H9 (cell line): Measurements from ENCODE around the gene NAXD. TPM values are rescaled to one million over a fixed set of nuclear protein-coding genes. Genes with fewer than 3 reads are reported as not detected.
A peak's percentile ranks its signal among the peaks of the same experiment; 100 is the strongest.

Source experiments
- DNase-seq: peaks from one replicate; pipeline ENCODE4 v3.0.0-alpha.2; 2017
- H2AFZ ChIP-seq: one replicate; pipeline ENCODE4 v1.6.1; 2013; ENCODE audit warnings: mild to moderate bottlenecking, low read length, control low read depth, moderate library complexity
- H2AK5ac ChIP-seq: 2 replicates; pipeline ENCODE4 v1.6.1; 2013; ENCODE audit warnings: low read length, control low read depth, mixed read lengths; ENCODE audit not compliant: insufficient read length
- H2BK120ac ChIP-seq: one replicate; pipeline ENCODE4 v1.6.1; 2013; ENCODE audit warnings: low read depth, mild to moderate bottlenecking, low read length, control low read depth, inconsistent platforms; ENCODE audit not compliant: poor library complexity, severe bottlenecking
- H2BK12ac ChIP-seq: 2 replicates; pipeline ENCODE4 v1.6.1; 2013; ENCODE audit warnings: low read length, control low read depth, mixed read lengths, low read depth; ENCODE audit not compliant: insufficient read length
- H2BK15ac ChIP-seq: 2 replicates; pipeline ENCODE4 v1.6.1; 2013; ENCODE audit warnings: low read depth, low read length, control low read depth
- H2BK20ac ChIP-seq: one replicate; pipeline ENCODE4 v1.6.1; 2013; ENCODE audit warnings: low read depth, mild to moderate bottlenecking, low read length, control low read depth, inconsistent platforms; ENCODE audit not compliant: poor library complexity, severe bottlenecking
- H2BK5ac ChIP-seq: 2 replicates; pipeline ENCODE4 v1.6.1; 2013; ENCODE audit warnings: low read length, control low read depth, mixed read lengths; ENCODE audit not compliant: insufficient read length
- H3K14ac ChIP-seq: 2 replicates; pipeline ENCODE4 v1.6.1; 2013; ENCODE audit warnings: low read length, control low read depth; ENCODE audit not compliant: insufficient read depth
- H3K18ac ChIP-seq: 2 replicates; pipeline ENCODE4 v1.6.1; 2013; ENCODE audit warnings: low read depth, mild to moderate bottlenecking, mixed read lengths, low read length, control low read depth; ENCODE audit not compliant: insufficient read length
- H3K23ac ChIP-seq: 2 replicates; pipeline ENCODE4 v1.6.1; 2013; ENCODE audit warnings: low read length, control low read depth, mixed read lengths, low read depth; ENCODE audit not compliant: insufficient read length
- H3K23me2 ChIP-seq: 2 replicates; pipeline ENCODE4 v1.6.1; 2013; ENCODE audit warnings: low read depth, mild to moderate bottlenecking, mixed read lengths, low read length, control low read depth; ENCODE audit not compliant: insufficient read length, poor library complexity, severe bottlenecking
- H3K27ac ChIP-seq: 2 replicates; pipeline ENCODE4 v1.5.1; 2013; ENCODE audit warnings: low read length, control low read depth, mixed read lengths, low read depth; ENCODE audit not compliant: insufficient read length
- H3K27me3 ChIP-seq: 2 replicates; pipeline ENCODE4 v1.6.1; 2013; ENCODE audit warnings: low read length, control low read depth, inconsistent platforms; ENCODE audit not compliant: insufficient read depth
- H3K4ac ChIP-seq: 2 replicates; pipeline ENCODE4 v1.6.1; 2013; ENCODE audit warnings: low read depth, mild to moderate bottlenecking, control low read depth, inconsistent platforms, low read length, moderate library complexity
- H3K4me1 ChIP-seq: 2 replicates; pipeline ENCODE4 v1.6.1; 2013; ENCODE audit warnings: low read length, control low read depth, inconsistent platforms; ENCODE audit not compliant: insufficient read depth
- H3K4me2 ChIP-seq: 2 replicates; pipeline ENCODE4 v1.6.1; 2013; ENCODE audit warnings: low read length, control low read depth, mixed read lengths; ENCODE audit not compliant: insufficient read length, insufficient read depth
- H3K56ac ChIP-seq: 2 replicates; pipeline ENCODE4 v1.6.1; 2013; ENCODE audit warnings: low read depth, mild to moderate bottlenecking, mixed read lengths, low read length, control low read depth; ENCODE audit not compliant: insufficient read length
- H3K79me1 ChIP-seq: 2 replicates; pipeline ENCODE4 v1.6.1; 2013; ENCODE audit warnings: low read depth, mild to moderate bottlenecking, moderate library complexity, low read length, control low read depth, inconsistent platforms; ENCODE audit not compliant: insufficient read depth, poor library complexity, severe bottlenecking
- H3K79me2 ChIP-seq: 2 replicates; pipeline ENCODE4 v1.6.1; 2013; ENCODE audit warnings: low read length, control low read depth, inconsistent platforms; ENCODE audit not compliant: insufficient read depth
- H3K9ac ChIP-seq: 2 replicates; pipeline ENCODE4 v1.6.1; 2013; ENCODE audit warnings: low read length, control low read depth, mixed read lengths; ENCODE audit not compliant: insufficient read length; ENCODE audit errors: extremely low read depth
- H3K9me3 ChIP-seq: one replicate; pipeline ENCODE4 v1.6.1; 2013; ENCODE audit warnings: low read depth, low read length, inconsistent platforms; ENCODE audit not compliant: control insufficient read depth
- H3T11ph ChIP-seq: one replicate; pipeline ENCODE4 v1.6.1; 2013; ENCODE audit warnings: mild to moderate bottlenecking, low read length, control low read depth, inconsistent platforms
- H4K20me1 ChIP-seq: one replicate; pipeline ENCODE4 v1.6.1; 2013; ENCODE audit not compliant: control insufficient read depth, insufficient read length, insufficient read depth
- H4K5ac ChIP-seq: 2 replicates; pipeline ENCODE4 v1.6.1; 2013; ENCODE audit warnings: low read depth, mild to moderate bottlenecking, mixed read lengths, low read length, control low read depth; ENCODE audit not compliant: insufficient read length
- H4K8ac ChIP-seq: replicated peaks from 2 replicates; pipeline ENCODE4 v1.6.1; 2013; ENCODE audit warnings: low read length, control low read depth, mixed read lengths, low read depth; ENCODE audit not compliant: insufficient read length
- H4K91ac ChIP-seq: 2 replicates; pipeline ENCODE4 v1.6.1; 2013; ENCODE audit warnings: low read depth, mild to moderate bottlenecking, moderate library complexity, mixed read lengths, low read length, control low read depth; ENCODE audit not compliant: insufficient read length
- H3K27ac Mint-ChIP-seq, 3 experiments: 2 replicates in 2 of 3; 3 replicates in 1 of 3; pipeline ENCODE4 v1.8.0; 2020 to 2021; ENCODE audit warnings: mixed read lengths in 3 of 3, mild to moderate bottlenecking in 1 of 3, moderate library complexity in 1 of 3
- H3K27me3 Mint-ChIP-seq: 2 replicates; pipeline ENCODE4 v1.8.0; 2021; ENCODE audit warnings: low read depth, mild to moderate bottlenecking, moderate library complexity, mixed read lengths
- H3K36me3 Mint-ChIP-seq, 3 experiments: 2 replicates in 2 of 3; 3 replicates in 1 of 3; pipeline ENCODE4 v1.8.0; 2020 to 2021; ENCODE audit warnings: low read depth in 3 of 3, mixed read lengths in 3 of 3; ENCODE audit not compliant: insufficient read depth in 1 of 3
- H3K4me1 Mint-ChIP-seq, 2 experiments: 2 replicates each; pipeline ENCODE4 v1.8.0; 2020; ENCODE audit warnings: mixed read lengths in 2 of 2
- H3K4me3 Mint-ChIP-seq, 2 experiments: 2 replicates in 1 of 2; 3 replicates in 1 of 2; pipeline ENCODE4 v1.8.0; 2020 to 2021; ENCODE audit warnings: mild to moderate bottlenecking in 2 of 2, mixed read lengths in 2 of 2, moderate library complexity in 1 of 2
- H3K9me3 Mint-ChIP-seq, 2 experiments: 2 replicates in 1 of 2; 3 replicates in 1 of 2; pipeline ENCODE4 v1.8.0; 2020; ENCODE audit warnings: mild to moderate bottlenecking in 2 of 2, mixed read lengths in 2 of 2, moderate library complexity in 1 of 2
- WGBS: extraction: QIAGEN DNeasy Blood & Tissue Kit; methylation state at CpG from one replicate; pipeline ENCODE4 v1.1.7; 2013; ENCODE audit warnings: missing lambda C conversion rate, low lambda C conversion rate, mixed read lengths; ENCODE audit not compliant: insufficient read length; ENCODE audit errors: extremely low coverage; 5-methylcytosine and 5-hydroxymethylcytosine counted together
- total RNA-seq: library from RNA; stranded (reverse); gene quantifications from 2 replicates; pipeline ENCODE4 v1.2.1, GENCODE V29; 2021
- TF ChIP-seq, protein P1 (sequence below): fragments of 200-600 bp; sonication (generic); conservative IDR thresholded peaks from 3 replicates; pipeline ENCODE4 v1.8.0; 2021; ENCODE audit warnings: antibody characterized with exemption, mild to moderate bottlenecking

NAXD gene
- total RNA-seq, 1 experiment from 2014 or later: 25.5 TPM

DNA sequence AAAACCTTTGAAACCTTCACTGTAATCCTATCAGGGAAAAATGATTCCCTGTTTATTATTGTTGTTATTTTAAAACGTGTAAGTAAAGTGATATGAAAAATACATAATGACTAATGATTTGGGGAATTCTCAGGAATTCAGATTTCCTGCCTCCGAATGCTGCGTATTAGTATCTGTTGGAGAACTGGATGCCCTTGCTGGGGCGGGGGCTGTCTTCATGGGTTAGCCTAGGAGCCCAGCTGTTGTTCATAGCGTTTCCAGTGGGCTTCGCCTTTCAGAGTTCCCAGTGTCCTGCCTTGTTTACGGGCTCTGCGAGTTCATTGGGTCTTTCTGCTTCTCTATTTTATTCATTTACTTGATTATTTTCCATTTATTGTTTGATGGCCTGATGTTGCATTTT, 18.4 kb downstream of the NAXD start:
- H4K5ac ChIP-seq: no peak overlapping the region
- no CpG with 5 or more reads among the region's 8 CpGs for WGBS
- H4K91ac ChIP-seq: no peak overlapping the region
- no peaks in the 10 kb centered on the region for H3K9me3 ChIP-seq
- no peak overlapping the region for H2BK20ac ChIP-seq
- no peak for DNase-seq
- no peaks in the 10 kb centered on the region for H3K79me1 ChIP-seq
- Mint-ChIP-seq H3K4me1 (peaks cover 3% of the 10 kb centered on the region in 2 experiments; a peak in 2 of 4 replicates), H3K4me3 (no peak overlapping the region), H3K9me3 (no peaks in the 10 kb centered on the region), H3K27me3 (no peaks in the 10 kb centered on the region), H3K27ac (peak overlapping the region in 1 of 3 experiments; percentile 30; a peak in 2 of 7 replicates), H3K36me3 (peaks cover 41 to 84% (median 73%) of the 10 kb centered on the region in 3 experiments)
- no peaks in the 10 kb centered on the region for H4K20me1 ChIP-seq
- peaks cover 6% of the 10 kb centered on the region; the same call in 1 of the 2 replicates for H3K79me2 ChIP-seq
- H2BK15ac ChIP-seq: no peak overlapping the region
- no peak overlapping the region for H2AFZ ChIP-seq
- H2BK120ac ChIP-seq: no peak overlapping the region
- H3K27me3 ChIP-seq: no peaks in the 10 kb centered on the region
- no peak overlapping the region for H2BK12ac ChIP-seq
- H3K27ac ChIP-seq: no peak overlapping the region
- H3K14ac ChIP-seq: no peak overlapping the region
- no peak overlapping the region for H3K4me2 ChIP-seq
- no peak overlapping the region for H3K9ac ChIP-seq
- no peak overlapping the region for H3K23ac ChIP-seq
- H3K18ac ChIP-seq: no peak overlapping the region
- H4K8ac ChIP-seq: no peak overlapping the region
- H2BK5ac ChIP-seq: no peak overlapping the region
- no peak overlapping the region for H2AK5ac ChIP-seq
- H3T11ph ChIP-seq: no peak overlapping the region
- no peak overlapping the region for H3K4ac ChIP-seq
- H3K23me2 ChIP-seq: no peaks in the 10 kb centered on the region
- no peak overlapping the region for H3K56ac ChIP-seq
- no peaks in the 10 kb centered on the region for H3K4me1 ChIP-seq
- TF ChIP-seq, protein P1, sequence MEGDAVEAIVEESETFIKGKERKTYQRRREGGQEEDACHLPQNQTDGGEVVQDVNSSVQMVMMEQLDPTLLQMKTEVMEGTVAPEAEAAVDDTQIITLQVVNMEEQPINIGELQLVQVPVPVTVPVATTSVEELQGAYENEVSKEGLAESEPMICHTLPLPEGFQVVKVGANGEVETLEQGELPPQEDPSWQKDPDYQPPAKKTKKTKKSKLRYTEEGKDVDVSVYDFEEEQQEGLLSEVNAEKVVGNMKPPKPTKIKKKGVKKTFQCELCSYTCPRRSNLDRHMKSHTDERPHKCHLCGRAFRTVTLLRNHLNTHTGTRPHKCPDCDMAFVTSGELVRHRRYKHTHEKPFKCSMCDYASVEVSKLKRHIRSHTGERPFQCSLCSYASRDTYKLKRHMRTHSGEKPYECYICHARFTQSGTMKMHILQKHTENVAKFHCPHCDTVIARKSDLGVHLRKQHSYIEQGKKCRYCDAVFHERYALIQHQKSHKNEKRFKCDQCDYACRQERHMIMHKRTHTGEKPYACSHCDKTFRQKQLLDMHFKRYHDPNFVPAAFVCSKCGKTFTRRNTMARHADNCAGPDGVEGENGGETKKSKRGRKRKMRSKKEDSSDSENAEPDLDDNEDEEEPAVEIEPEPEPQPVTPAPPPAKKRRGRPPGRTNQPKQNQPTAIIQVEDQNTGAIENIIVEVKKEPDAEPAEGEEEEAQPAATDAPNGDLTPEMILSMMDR: no peak
